ENCODE results near the gene ARL6IP6.

Gene ARL6IP6

GRCh38 chr2:152804687-152805408 is 86.4 kb downstream of the ARL6IP6 start:
- no peak for DNase-seq (ENCODE audit: low read depth in 2 of 2)

DNA sequence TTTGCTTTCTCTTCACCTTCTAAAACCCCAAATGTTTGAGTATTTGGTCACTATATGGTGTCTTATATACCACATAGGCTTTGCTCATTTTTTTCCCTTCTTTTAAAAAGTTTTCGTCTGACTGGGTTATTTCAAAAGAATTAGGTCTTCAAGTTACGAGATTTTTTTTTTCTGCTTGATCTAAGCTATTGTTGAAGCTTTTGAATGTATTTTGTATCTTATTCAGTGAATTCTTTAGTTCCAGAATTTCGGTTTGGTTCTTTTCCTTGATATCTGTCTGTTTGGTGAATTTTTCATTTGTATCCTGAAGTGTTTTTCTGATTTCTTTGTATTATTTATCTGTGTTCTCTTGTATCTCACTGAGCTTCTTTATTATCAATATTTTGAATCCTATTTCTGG is 93.5 kb downstream of the ARL6IP6 start:
- DNase-seq (ENCODE audit: low read depth in 2 of 2) = no peak

Data from activated CD8-positive, alpha-beta memory T cell treated with anti-CD3 and anti-CD28 coated beads for 4 hours (primary cell).